GM21737 (cell line): Measurements from ENCODE around the gene NKX6-1.
A peak's percentile ranks its signal among the peaks of the same experiment; 100 is the strongest.

ENCODE experiments used
- ATAC-seq: cut with Tn5 transposase; IDR thresholded peaks from one replicate; pipeline ENCODE4 v1.9.1; 2021; ENCODE audit warnings: mild to moderate bottlenecking, moderate library complexity; ENCODE audit not compliant: unreplicated experiment

The NKX6-1 gene

GRCh38 chr4:84498935-84499623, at the start of gene NKX6-1:
NKX6-1 (minus strand) TSS chr4:84499292; CDS start chr4:84498228, 1,064 bp downstream.
- ATAC-seq, result no peak

DNA sequence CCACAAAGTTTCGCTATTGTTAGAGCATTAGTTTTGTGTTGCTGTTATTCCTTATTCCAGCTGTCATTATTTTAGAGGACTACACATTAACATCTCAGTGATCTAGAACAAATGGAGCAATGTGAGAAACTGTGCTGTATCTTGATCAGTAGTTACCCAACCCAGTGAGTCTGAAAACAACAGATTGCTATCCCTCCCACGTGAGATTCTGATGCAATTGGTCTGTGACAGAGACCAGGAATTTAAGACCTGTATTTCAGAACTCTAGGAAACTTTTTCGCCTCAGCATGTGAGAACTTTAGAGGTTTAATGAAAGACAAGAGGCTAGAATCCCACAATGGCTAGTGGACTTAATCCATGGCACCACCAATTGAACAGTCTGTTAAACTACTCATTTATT, 48.1 kb upstream of the NKX6-1 start:
- ATAC-seq, result no peak

DNA sequence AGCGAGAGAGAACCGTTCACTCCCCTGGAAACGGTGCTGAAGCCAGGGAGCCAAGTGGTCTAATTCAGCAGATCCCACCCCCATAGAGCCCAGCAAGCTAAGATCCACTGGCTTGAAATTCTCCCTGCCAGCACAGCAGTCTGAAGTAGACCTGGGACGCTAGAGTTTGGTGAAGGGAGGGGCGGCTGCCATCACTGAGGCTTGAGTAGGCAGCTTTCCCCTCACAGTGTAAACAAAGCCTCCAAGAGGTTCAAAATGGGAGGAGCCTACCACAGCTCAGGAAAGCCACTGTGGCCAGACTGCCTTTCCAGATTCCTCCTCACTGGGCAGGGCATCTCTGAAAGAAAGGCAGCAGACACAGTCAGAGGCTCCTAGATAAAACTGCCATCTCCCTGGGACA, 46.0 kb upstream of the NKX6-1 start:
- no peak for ATAC-seq

- no peak for ATAC-seq
Measured at GRCh38 chr4:84535901-84536300, 36.8 kb upstream of the NKX6-1 start.

- ATAC-seq, result no peak
Measured at GRCh38 chr4:84531689-84532088, 32.6 kb upstream of the NKX6-1 start.

DNA sequence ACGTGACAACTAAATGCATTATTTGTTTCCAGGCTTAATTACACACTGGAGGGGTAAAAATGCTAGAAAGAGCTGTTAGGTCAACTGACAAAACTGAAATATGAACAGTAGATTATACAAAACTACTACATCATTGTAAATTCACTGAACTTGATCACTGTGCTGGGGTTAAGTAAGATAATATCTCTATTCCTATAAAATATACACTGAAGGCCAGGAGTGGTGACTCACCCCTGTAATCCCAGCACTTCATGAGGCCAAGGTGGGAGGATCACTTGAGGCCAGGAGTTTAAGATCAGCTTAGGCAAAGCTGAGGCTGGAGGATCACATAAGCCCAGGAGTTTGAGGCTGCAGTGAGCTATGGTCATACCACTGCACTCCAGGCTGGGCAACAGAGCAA, 31.8 kb upstream of the NKX6-1 start:
- no peak for ATAC-seq

- ATAC-seq, result no peak
Measured at GRCh38 chr4:84530454-84530853, 31.4 kb upstream of the NKX6-1 start.

- ATAC-seq, result no peak
Measured at GRCh38 chr4:84529169-84529751, 30.2 kb upstream of the NKX6-1 start.

- ATAC-seq, result no peak
Measured at GRCh38 chr4:84527391-84527790, 28.3 kb upstream of the NKX6-1 start.

- no peak for ATAC-seq
Measured at GRCh38 chr4:84515075-84515474, 16.0 kb upstream of the NKX6-1 start.

DNA sequence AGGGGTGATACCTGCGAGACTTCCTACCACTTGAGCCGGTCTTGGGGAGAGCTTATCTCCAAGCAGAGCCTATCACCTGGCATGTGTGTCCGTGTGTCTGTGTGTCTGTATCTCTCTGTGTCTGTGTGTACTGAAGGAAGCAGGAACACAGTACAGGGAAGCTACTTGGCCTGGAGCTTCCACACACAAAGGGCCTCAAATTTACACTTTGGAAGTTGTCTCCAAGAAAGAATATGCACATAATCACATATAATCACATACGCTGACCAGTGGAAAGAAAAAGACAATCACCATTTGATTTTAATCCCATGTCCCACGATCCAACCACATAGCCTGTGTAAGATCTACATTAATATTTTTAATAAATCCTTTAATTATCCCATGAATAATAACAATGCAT, 13.2 kb upstream of the NKX6-1 start:
- no peak for ATAC-seq

DNA sequence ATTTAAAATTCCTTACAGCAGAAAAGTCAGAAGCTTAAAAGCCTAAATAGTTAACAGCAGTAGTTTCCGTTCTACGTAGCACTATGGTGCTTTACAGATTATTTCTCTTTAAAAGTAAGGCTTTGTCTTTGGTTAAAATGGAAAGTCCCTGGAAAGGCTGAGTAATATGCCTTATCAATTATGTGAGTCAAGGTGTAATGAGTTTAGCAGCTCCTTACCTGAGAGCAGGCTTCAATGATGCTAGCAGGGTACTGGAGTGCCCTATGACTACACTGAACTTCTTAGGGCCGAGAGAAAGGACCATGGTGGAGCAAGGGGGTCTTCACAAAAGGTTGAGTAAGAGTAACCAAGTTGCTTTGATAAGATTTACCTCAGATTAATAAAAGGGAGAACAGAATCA, 12.6 kb upstream of the NKX6-1 start:
- no peak for ATAC-seq

DNA sequence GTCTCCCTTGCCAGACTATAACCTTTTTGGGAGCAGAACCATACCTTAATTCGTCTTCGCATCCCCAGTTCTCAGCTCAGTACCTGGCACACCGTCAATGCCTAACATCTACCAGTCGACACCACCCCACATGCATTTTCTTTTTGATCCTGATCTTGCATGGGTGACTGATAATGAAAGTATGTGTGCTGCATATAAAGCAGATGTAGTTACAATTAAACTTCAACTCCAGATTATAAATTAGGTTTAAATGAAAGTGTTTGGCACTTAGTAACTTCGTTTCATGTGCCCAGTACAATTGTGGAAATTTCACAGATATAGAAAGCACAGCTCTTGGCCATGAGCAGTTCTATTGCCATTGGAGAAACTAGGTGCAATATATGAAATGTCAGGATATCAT, 8.8 kb upstream of the NKX6-1 start:
- ATAC-seq, result no peak

DNA sequence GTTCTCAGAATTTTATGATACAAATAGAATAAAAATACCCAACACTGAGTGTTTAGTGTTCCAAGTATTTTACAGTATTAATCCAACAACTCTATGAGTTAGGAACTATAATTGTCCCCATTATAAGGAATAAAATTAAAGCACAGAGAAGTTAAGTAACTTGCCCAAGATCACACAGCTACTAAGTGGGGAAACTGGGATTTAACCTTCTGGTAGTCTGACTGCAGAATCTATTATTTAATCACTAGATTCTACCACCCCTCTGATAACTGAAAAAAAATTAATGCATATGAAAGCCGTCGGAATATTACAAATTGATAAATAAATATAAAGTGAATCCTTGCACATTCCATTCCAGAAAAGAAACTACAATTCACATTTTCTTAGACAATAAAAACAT, 5.7 kb upstream of the NKX6-1 start:
- ATAC-seq, result no peak

GRCh38 chr4:84503495-84504437, 4.7 kb upstream of the NKX6-1 start:
- ATAC-seq, result peak; percentile 82

- ATAC-seq, result no peak
Measured at GRCh38 chr4:84502955-84503373, 3.9 kb upstream of the NKX6-1 start.

GRCh38 chr4:84502333-84502954, 3.4 kb upstream of the NKX6-1 start:
- no peak for ATAC-seq

GRCh38 chr4:84501721-84502267, 2.7 kb upstream of the NKX6-1 start:
- no peak for ATAC-seq

DNA sequence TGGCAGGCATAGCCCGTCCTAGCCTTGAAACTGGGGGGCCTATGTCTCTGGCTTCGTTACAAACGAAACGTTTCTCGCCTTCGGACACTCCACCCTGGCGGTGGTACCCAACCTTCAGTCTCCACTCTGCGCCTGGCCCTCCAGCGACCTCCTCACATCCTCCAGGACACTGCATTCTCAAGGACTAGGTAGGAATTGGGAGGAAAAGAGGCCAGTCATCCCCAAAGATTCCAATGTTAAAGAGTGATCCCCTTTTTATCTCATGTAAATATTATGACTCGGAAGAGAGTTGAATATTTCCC, 2.1 kb upstream of the NKX6-1 start:
- no peak for ATAC-seq

- ATAC-seq, result no peak
Measured at GRCh38 chr4:84500386-84501201, 1.5 kb upstream of the NKX6-1 start.
